Tibial nerve (tissue), 4 donors: ENCODE data around the gene PTGFRN.

Experiments used
- CTCF ChIP-seq, 5 experiments: fragments of 200-600 bp in 3 of 5; fragments of 450-650 bp in 2 of 5; sonication (generic) in 3 of 5; IDR thresholded peaks; one replicate each; pipeline ENCODE4 v1.5.1; 2016 to 2019; ENCODE audit warnings: antibody characterized with exemption in 5 of 5, mild to moderate bottlenecking in 3 of 5, moderate library complexity in 2 of 5
- EP300 ChIP-seq, 2 donors: sonication (generic); formaldehyde crosslinking; IDR thresholded peaks; one replicate each; pipeline ENCODE4 v1.6.1; 2017; ENCODE audit warnings: antibody characterized with exemption in 2 of 2, mild to moderate bottlenecking in 1 of 2
- POLR2A ChIP-seq, 2 donors: fragments of 450-650 bp; IDR thresholded peaks; one replicate each; pipeline ENCODE4 v1.6.1; 2017; ENCODE audit warnings: antibody characterized with exemption in 2 of 2, mild to moderate bottlenecking in 2 of 2, moderate library complexity in 2 of 2

GRCh38 chr1:116908820-116909511, 750 bp upstream of the PTGFRN start:
- TF ChIP-seq CTCF (IDR thresholded peaks at IDR 0.05) (no peak), POLR2A (IDR thresholded peaks at IDR 0.05) (no peak), EP300 (IDR thresholded peaks at IDR 0.05) (no peak)
